ENCODE data around the gene C20orf202. TPM values are rescaled to one million over a fixed set of nuclear protein-coding genes. Genes with fewer than 3 reads are reported as not detected.

C20orf202 gene
- polyA plus RNA-seq, 2 of the 4 experiments (the other 2 are of a cell fraction): 0.12 TPM; not detected in 1

DNA sequence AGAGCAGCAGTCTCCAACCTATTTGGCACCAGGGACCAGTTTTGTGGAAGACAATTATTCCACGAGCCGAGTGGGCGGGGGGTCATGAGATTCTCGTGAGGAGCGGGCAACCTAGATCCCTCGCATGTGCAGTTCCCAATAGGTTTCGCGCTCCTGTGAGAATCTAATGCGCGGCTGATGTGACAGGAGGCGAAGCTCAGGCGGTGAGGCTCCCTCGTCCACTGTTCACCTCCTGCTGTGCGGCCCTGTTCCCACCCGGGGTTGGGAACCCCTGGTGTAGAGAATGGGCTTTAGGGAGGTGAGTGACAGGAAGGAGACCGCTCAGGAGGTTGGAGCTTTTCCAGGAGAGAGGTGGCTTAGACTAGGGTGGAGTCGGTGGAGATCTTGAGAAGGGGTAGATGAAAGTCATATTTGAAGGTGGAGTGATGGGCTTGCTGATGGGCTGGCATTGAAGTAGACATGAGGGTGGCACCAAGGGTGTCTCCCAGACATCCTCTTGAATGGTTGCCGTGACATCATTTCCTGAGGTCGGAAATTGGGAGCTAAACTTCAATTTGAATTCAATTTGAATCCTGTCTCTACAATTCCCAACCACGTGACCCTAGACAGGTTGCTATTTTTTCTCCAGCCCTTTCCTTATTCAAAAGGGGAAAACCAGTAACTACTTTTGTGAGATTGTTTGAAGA, 21.1 kb downstream of the C20orf202 start:
- Histone ChIP-seq H3K27ac (no peak overlapping the region), H3K4me1 (no peaks in the 10 kb centered on the region), H3K4me3 (no peak overlapping the region), H3K4me2 (no peak overlapping the region), H3K9me3 (no peaks in the 10 kb centered on the region)
- 79% methylated on average over 20 of the region's 20 CpGs for WGBS (ENCODE audit: missing lambda C conversion rate)
- no peak for TF ChIP-seq NR3C1 (IDR thresholded peaks at IDR 0.05)
- TF ChIP-seq PHF8 (IDR thresholded peaks at IDR 0.05; ENCODE audit: borderline replicate concordance, low read depth): no peak
- no peak for TF ChIP-seq HOXB13 (CRISPR knock-in tag; IDR thresholded peaks at IDR 0.05; ENCODE audit: low read depth)
- TF ChIP-seq JUNB (IDR thresholded peaks at IDR 0.05): no peak
- TF ChIP-seq, protein P1, sequence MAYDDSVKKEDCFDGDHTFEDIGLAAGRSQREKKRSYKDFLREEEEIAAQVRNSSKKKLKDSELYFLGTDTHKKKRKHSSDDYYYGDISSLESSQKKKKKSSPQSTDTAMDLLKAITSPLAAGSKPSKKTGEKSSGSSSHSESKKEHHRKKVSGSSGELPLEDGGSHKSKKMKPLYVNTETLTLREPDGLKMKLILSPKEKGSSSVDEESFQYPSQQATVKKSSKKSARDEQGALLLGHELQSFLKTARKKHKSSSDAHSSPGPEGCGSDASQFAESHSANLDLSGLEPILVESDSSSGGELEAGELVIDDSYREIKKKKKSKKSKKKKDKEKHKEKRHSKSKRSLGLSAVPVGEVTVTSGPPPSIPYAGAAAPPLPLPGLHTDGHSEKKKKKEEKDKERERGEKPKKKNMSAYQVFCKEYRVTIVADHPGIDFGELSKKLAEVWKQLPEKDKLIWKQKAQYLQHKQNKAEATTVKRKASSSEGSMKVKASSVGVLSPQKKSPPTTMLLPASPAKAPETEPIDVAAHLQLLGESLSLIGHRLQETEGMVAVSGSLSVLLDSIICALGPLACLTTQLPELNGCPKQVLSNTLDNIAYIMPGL (CRISPR knock-in tag; IDR thresholded peaks at IDR 0.05; ENCODE audit: borderline replicate concordance): no peak
- TF ChIP-seq MAZ (IDR thresholded peaks at IDR 0.05; ENCODE audit: borderline replicate concordance, low read depth, low read length): no peak
- no peak for TF ChIP-seq EHF (CRISPR knock-in tag; IDR thresholded peaks at IDR 0.05)
- TF ChIP-seq TFCP2L1 (CRISPR knock-in tag; IDR thresholded peaks at IDR 0.05): no peak
- no peak for TF ChIP-seq EHMT2 (IDR thresholded peaks at IDR 0.05; ENCODE audit: low read depth)
- TF ChIP-seq ESRRA (IDR thresholded peaks at IDR 0.05; ENCODE audit: borderline replicate concordance, low read length): no peak
- TF ChIP-seq MAFK (IDR thresholded peaks at IDR 0.05; ENCODE audit: partially characterized antibody): no peak
- TF ChIP-seq, protein P2, sequence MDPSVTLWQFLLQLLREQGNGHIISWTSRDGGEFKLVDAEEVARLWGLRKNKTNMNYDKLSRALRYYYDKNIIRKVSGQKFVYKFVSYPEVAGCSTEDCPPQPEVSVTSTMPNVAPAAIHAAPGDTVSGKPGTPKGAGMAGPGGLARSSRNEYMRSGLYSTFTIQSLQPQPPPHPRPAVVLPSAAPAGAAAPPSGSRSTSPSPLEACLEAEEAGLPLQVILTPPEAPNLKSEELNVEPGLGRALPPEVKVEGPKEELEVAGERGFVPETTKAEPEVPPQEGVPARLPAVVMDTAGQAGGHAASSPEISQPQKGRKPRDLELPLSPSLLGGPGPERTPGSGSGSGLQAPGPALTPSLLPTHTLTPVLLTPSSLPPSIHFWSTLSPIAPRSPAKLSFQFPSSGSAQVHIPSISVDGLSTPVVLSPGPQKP (IDR thresholded peaks at IDR 0.05; ENCODE audit: low read depth, low read length): no peak
- TF ChIP-seq, protein P3, sequence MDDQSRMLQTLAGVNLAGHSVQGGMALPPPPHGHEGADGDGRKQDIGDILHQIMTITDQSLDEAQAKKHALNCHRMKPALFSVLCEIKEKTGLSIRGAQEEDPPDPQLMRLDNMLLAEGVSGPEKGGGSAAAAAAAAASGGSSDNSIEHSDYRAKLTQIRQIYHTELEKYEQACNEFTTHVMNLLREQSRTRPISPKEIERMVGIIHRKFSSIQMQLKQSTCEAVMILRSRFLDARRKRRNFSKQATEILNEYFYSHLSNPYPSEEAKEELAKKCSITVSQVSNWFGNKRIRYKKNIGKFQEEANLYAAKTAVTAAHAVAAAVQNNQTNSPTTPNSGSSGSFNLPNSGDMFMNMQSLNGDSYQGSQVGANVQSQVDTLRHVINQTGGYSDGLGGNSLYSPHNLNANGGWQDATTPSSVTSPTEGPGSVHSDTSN (IDR thresholded peaks at IDR 0.05): no peak
- TF ChIP-seq NPAS2 (CRISPR knock-in tag; IDR thresholded peaks at IDR 0.05; ENCODE audit: borderline replicate concordance): no peak
- no peak for TF ChIP-seq TP53 (CRISPR knock-in tag; IDR thresholded peaks at IDR 0.05)
- TF ChIP-seq KDM5A (IDR thresholded peaks at IDR 0.05): no peak
- no peak for ATAC-seq
- FAIRE-seq: no peak
- POLR2A ChIA-PET: no interaction called here
- CTCF ChIA-PET: interaction anchor here (0.6 to 3.8 kb wide), 8 partner anchors 10 to 542 kb away, joined by 3 to 15 read pairs (median 4); partner anchors contain the start of gene SNPH
- no peak for DNase-seq (ENCODE audit: low read depth in 1 of 2, low spot score in 1 of 2)

DNA sequence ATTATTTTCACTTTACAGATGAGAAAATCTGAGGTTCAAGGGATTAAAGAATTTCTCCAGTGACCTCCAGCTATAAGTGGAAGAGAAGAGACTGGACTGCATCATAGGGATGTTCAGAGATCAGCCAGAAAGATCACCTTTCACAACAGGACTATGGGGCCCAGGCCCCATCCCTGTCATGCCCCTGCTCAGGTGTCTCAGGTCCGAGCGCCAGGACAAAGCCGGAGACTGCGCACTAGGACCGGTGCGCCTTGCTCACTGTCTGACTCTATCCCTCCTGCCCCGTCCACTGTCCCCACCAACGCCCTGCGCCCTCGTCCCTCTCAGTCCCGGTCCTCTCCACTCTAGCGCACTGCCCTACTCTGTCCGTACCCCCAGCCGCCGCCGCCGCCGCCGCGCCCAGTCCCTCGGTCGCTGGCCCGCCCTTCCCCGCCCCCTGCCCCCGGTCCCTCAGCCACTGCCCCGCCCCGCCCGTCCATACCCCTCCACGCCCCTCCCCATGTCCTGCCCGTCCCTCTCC, 22.1 kb downstream of the C20orf202 start:
- DNase-seq (ENCODE audit: low read depth in 1 of 2, low spot score in 1 of 2) (peak in 1 of 2 experiments; percentile 92), FAIRE-seq (no peak), ATAC-seq (peak; percentile 86 to 87)
- peak overlapping the region; percentile 49 to 77; a peak in 5 of 6 replicates for H3K27ac ChIP-seq
- TF ChIP-seq KDM5A (IDR thresholded peaks at IDR 0.05) (no peak), HOXA7 (CRISPR knock-in tag; IDR thresholded peaks at IDR 0.05) (no peak), ESRRA (IDR thresholded peaks at IDR 0.05; ENCODE audit: borderline replicate concordance, low read length) (no peak), JUN (IDR thresholded peaks at IDR 0.05) (0 out of 5 replicates have a peak, but pooled peaks of 1 of the 2 experiments have one; percentile 6), BHLHE40 (IDR thresholded peaks at IDR 0.05; ENCODE audit: low read depth, low read length) (no peak)
- H3K9me3 ChIP-seq: no peaks in the 10 kb centered on the region
- ChIA-PET CTCF (interaction anchor here (0.6 to 3.8 kb wide), 8 partner anchors 11 to 560 kb away, joined by 3 to 15 read pairs (median 4); partner anchors contain the start of gene SNPH), POLR2A (no interaction called here)
- 6% methylated on average over 9 of the region's 30 CpGs for WGBS (ENCODE audit: missing lambda C conversion rate)
- peak overlapping the region; percentile 94 for H3K4me2 ChIP-seq
- H3K4me1 ChIP-seq: no peaks in the 10 kb centered on the region
- H3K4me3 ChIP-seq: peak overlapping the region; percentile 57

Data from A549 (cell line).